GM21723 (cell line): ENCODE data around the gene MSANTD3.
"Not testable (repeated sequence)": the region's sequence is repeated elsewhere in the genome, so short reads cannot be mapped to it uniquely, and the experiment has no call there.

Experiments
- ATAC-seq: cut with Tn5 transposase; IDR thresholded peaks from one replicate; pipeline ENCODE4 v1.9.1; 2021; ENCODE audit warnings: mild to moderate bottlenecking, moderate library complexity; ENCODE audit not compliant: unreplicated experiment

MSANTD3 gene, protein sequence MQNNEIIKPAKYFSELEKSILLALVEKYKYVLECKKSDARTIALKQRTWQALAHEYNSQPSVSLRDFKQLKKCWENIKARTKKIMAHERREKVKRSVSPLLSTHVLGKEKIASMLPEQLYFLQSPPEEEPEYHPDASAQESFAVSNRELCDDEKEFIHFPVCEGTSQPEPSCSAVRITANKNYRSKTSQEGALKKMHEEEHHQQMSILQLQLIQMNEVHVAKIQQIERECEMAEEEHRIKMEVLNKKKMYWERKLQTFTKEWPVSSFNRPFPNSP

GRCh38 chr9:100426530-100427365 is at the start of gene MSANTD3:
TSS of gene MSANTD3 (plus strand) at chr9:100427143. CDS start at chr9:100441939, 14,796 bp downstream.
- ATAC-seq, result peak; percentile 78

DNA sequence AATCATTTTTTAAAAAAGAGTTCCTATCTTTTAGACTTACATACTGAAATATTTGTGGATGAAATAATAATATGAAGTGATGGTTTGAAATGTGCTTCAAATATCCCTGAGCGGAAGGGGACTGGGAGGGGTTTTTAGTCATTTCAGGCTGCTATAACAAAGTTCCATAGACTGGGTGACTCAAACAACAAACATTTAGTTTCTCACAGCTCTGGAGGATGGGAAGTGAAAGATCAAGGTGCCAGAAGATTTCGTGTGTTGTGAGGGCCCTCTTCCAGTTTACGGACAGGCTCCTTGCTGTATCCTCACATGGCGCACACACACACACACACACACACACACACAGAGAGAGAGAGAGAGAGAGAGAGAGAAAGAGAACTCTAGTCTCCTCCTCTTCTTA is 47.1 kb upstream of the MSANTD3 start:
- ATAC-seq, result no peak

DNA sequence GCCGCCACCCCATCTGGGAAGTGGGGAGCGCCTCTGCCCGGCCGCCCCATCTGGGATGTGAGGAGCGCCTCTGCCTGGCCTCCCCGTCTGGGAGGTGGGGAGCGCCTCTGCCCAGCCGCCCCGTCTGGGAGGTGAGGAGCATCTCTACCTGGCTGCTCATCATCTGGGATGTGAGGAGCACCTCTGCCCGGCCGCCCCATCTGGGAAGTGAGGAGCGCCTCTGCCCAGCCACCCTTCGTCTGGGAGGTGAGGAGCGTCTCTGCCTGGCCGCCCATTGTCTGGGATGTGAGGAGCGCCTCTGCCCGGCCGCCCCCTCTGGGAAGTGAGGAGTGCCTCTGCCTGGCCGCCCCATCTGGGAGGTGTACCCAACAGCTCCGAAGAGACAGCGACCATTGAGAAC is 34.0 kb upstream of the MSANTD3 start:
- ATAC-seq, result not testable (repeated sequence)

GRCh38 chr9:100394032-100394695 is 32.8 kb upstream of the MSANTD3 start:
- no peak for ATAC-seq

DNA sequence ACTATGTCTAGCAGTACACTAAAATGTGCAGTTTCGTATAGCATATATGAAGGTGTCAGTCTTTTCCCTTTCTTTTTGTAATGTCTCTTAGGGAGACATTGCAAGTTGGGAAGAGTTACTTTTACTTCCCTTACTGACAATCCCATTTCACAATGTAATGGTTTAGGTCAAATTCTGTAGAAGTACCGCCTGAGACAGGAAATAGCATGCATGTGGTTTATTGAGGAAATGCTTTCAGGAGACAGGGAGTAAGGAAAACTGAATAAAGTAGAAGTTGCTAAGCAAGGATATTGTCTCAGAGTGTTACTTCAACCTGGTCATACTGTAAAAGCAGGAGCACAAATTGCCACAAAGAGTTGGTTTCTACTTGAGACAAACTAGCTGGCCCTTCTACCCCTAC is 32.1 kb upstream of the MSANTD3 start:
- no peak for ATAC-seq

DNA sequence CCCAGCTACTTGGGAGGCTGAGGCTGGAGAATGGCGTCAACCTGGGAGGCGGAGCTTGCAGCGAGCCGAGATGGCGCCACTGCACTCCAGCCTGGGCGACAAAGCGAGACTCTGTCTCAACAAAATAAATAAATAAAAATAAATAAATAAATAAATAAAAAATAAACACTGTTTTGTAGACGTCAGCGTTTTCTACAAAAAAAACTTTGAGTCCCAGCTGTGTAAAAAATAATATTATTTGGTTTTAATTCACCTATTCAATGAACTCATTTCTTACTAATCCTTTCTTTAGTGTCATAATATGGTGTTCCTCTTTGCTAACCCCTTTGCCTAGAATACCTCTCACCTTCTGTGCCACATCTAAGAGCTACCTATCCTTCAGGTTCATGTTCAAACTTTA is 30.2 kb upstream of the MSANTD3 start:
- ATAC-seq, result no peak

- no peak for ATAC-seq
Measured at GRCh38 chr9:100397529-100398266, 29.2 kb upstream of the MSANTD3 start.

GRCh38 chr9:100401042-100401441 is 25.9 kb upstream of the MSANTD3 start:
- no peak for ATAC-seq

GRCh38 chr9:100406962-100407361 is 20.0 kb upstream of the MSANTD3 start:
- ATAC-seq, result no peak

DNA sequence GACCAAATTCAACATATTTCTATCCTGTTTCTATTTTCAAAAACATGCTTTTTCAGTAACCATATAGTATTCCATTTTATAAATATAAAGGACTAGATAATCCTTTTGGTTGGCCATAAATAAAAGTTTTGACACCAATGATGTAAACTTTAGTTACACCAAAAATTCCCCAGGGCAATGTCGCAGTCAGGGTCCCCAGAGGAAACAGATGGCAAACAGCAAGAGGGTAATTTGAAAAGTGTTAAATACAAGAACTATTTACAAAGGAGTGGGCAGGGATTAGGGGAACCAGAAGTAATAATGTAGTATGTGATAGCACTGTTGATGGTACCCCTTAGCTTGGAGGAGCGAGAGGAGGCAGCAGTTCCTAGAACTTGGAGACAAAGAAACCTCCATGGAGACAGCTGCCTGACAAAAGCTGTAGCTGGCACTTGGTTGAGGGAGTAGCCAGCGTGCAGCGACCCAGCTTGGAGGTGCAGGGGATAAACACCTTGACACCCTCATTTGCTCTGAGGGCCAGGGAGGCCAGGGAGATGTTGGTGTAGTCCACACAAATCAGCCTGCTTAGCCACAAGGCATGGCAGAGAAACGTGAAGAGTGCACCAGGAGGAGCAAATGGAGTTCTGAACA is 18.3 kb upstream of the MSANTD3 start:
- no peak for ATAC-seq

DNA sequence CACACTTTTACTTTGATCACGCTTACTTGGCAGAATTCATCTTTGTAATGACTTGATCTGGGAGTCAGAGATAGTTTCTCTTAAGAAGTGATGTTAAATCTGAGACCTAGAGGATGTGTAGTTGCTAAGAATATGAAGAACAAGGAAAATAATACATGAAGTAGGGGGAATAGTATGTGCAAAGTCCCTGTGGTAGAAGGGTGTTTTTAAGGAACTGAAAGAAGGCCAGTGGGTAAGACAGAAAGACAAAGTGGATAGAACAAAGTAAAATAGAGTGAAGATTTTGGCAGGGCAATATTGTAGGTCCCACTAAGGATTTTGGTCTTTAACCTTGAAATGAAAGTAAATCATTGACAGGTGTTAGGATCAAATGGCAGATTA is 17.8 kb upstream of the MSANTD3 start:
- ATAC-seq, result no peak

DNA sequence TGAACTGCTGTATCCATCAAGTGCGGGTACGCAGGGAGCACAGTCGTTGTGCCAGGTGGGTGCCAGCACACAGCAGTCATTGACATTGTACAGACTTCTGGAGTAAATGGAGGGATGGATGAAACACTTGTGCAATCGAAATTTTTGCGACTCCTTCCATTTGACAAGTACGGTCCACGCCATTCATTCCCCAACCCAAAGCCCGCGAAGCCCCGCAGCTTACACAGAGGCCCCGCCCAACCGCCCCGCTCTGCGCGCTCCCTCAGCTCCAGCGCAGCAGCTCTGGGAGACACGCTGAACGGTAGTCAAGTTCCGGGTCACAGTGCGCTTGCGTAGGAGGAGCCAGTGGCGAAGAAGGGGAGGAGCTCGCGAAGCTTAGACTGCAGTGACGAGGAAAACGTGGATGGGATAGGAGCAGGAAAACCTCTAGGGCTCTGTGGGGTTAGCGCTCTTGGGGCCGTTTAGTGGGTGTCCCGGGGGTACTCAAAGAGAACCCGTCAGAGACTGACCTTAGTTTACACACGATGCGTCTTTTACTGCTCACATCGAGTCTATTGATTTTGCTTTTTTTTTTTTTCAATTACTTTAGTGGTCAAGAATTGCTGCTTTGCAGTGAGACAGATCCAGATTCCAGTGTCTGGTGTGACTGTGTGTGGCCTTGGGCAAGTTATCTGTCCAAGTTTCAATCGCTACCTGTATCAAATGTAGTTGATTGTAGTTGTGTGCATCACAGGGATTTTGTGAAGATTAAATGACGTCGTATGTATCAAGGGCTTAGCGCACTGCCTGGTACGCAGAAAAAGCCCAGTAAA is 15.3 kb upstream of the MSANTD3 start:
- peak; percentile 99 for ATAC-seq

- ATAC-seq, result no peak
Measured at GRCh38 chr9:100413839-100414420, 13.0 kb upstream of the MSANTD3 start.

DNA sequence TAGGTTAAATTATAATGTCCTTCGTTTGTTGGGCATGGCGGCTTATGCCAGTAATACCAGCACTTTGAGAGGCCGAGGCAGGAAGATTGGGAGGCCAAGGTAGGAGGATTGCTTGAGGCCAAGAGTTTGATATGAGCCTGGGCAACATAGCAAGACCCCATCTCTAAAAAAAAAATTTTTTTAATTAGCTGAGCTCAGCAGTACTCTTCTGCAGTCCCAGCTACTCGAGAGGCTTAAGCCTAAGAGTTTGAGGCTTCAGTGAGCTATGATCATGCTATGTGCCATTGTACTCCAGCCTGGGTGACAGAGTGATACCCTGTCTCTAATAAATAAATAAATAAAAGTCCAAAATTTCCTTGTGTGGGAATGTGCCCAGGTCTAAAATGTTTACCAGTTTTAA is 9.1 kb upstream of the MSANTD3 start:
- ATAC-seq, result no peak

DNA sequence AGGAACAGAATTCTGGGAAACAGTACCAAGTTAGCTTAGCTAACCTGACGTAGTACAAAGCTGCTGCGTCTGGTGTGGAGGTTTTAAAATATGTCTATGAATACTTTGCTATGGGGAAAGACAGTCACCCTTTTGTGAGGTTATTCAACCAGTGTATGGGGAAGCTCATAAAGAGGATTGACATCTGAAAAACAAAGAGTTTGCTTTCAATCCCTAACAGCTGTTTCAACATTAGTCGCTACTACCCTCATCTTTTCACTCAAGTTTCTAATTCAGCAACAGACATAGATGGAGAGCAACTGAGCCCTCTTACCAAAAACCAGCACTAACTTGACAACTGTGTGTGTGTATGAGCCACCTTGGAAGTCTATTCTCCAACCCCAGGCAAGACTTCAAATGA is 7.8 kb upstream of the MSANTD3 start:
- no peak for ATAC-seq

GRCh38 chr9:100421116-100421515 is 5.8 kb upstream of the MSANTD3 start:
- not testable (repeated sequence) for ATAC-seq

DNA sequence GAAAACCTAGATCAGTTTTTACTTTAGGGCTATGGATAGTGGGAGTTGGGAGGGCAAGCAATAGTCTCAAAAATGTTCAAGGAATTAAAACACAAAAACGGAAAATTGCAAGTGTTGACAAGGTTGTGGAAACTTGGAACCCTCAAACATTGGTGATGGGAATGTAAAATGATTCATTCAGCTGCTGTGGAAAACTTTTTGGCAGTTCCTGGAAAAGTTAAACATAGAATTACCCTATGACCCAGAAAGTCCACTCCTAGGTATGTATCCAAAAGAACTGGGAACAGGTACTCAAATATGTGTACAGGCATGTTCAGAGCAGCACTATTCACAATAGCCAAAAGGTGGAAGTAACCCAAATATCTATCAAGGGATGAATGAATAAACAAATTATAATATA is 1.2 kb upstream of the MSANTD3 start:
- no peak for ATAC-seq

- no peak for ATAC-seq
Measured at GRCh38 chr9:100426189-100426529, 784 bp upstream of the MSANTD3 start.
